HepG2 (cell line): Measurements from ENCODE around the gene PPCS. TPM values are rescaled to one million over a fixed set of nuclear protein-coding genes. Genes with fewer than 3 reads are reported as not detected.

Experiments
- KLF9 ChIP-seq: IDR thresholded peaks from 2 replicates; pipeline ENCODE4 v1.6.1; 2016; ENCODE audit warnings: low read depth
- MTA3 ChIP-seq: sonication (generic); formaldehyde crosslinking; IDR thresholded peaks from 2 replicates; pipeline ENCODE4 v1.4.0; 2020; ENCODE audit warnings: missing genetic modification reagents
- NFE2L2 ChIP-seq: fragments of 150-350 bp; IDR thresholded peaks from 2 replicates; pipeline ENCODE4 v1.6.1; 2014; ENCODE audit warnings: low read length
- ONECUT2 ChIP-seq: sonication (generic); formaldehyde crosslinking; IDR thresholded peaks from 2 replicates; pipeline ENCODE4 v1.4.0; 2020; ENCODE audit warnings: missing genetic modification reagents
- PCBP1 ChIP-seq: fragments of 200-400 bp; formaldehyde crosslinking; IDR thresholded peaks from 2 replicates; pipeline ENCODE4 v1.6.1; 2017; ENCODE audit warnings: mild to moderate bottlenecking, low read depth, low read length, borderline replicate concordance
- SALL2 ChIP-seq: sonication (generic); formaldehyde crosslinking; IDR thresholded peaks from 2 replicates; pipeline ENCODE4 v1.8.1; 2023; ENCODE audit warnings: mild to moderate bottlenecking, missing genetic modification reagents, inconsistent platforms
- SIN3B ChIP-seq: fragments of 150-350 bp; IDR thresholded peaks from 2 replicates; pipeline ENCODE4 v1.6.1; 2014; ENCODE audit warnings: low read length
- ZBTB38 ChIP-seq: sonication (generic); formaldehyde crosslinking; IDR thresholded peaks from 2 replicates; pipeline ENCODE4 v1.5.1; 2020; ENCODE audit warnings: mild to moderate bottlenecking, missing genetic modification reagents
- ZNF10 ChIP-seq: sonication (generic); formaldehyde crosslinking; IDR thresholded peaks from 2 replicates; pipeline ENCODE4 v1.4.0; 2020; ENCODE audit warnings: mild to moderate bottlenecking, low read depth, missing genetic modification reagents, borderline replicate concordance
- ZNF30 ChIP-seq: sonication (generic); formaldehyde crosslinking; IDR thresholded peaks from 2 replicates; pipeline ENCODE4 v1.5.0; 2020; ENCODE audit warnings: mild to moderate bottlenecking, missing genetic modification reagents
- ZNF362 ChIP-seq: sonication (generic); formaldehyde crosslinking; IDR thresholded peaks from 2 replicates; pipeline ENCODE4 v1.4.0; 2020; ENCODE audit warnings: missing genetic modification reagents, mild to moderate bottlenecking, borderline replicate concordance
- ZNF572 ChIP-seq: sonication (generic); formaldehyde crosslinking; IDR thresholded peaks from 2 replicates; pipeline ENCODE4 v1.5.1; 2020; ENCODE audit warnings: mild to moderate bottlenecking, missing genetic modification reagents
- ZNF580 ChIP-seq: IDR thresholded peaks from 2 replicates; pipeline ENCODE4 v1.6.1; 2016; ENCODE audit warnings: low read depth, borderline replicate concordance
- ZNF598 ChIP-seq: sonication (generic); formaldehyde crosslinking; IDR thresholded peaks from 2 replicates; pipeline ENCODE4 v1.5.1; 2020; ENCODE audit warnings: mild to moderate bottlenecking, missing genetic modification reagents, borderline replicate concordance
- ZSCAN20 ChIP-seq: sonication (generic); formaldehyde crosslinking; IDR thresholded peaks from 2 replicates; pipeline ENCODE4 v1.4.0; 2020; ENCODE audit warnings: missing genetic modification reagents, mild to moderate bottlenecking, borderline replicate concordance
- polyA plus RNA-seq, 8 experiments: library from polyadenylated mRNA; depleted of rRNA in 3 of 8; stranded (reverse) in 7 of 8; unstranded in 1 of 8; fragments of >200 nt; fragmentation: Illumina TruSeq in 4 of 8; extraction: Trizol in 4 of 8; gene quantifications; 2 replicates each; pipeline versions ENCODE4 v1.2.1 to v1.2.3, GENCODE V29; 2011 to 2016; ENCODE audit warnings: low read depth in 4 of 8, missing spikeins in 1 of 8, mixed read lengths in 1 of 8; ENCODE audit not compliant: insufficient read depth in 1 of 8
- total RNA-seq, 5 experiments: library from RNA; depleted of rRNA; stranded (reverse); fragments of >200 nt; fragmentation: Illumina TruSeq; extraction: Trizol; gene quantifications; 2 replicates each; pipeline ENCODE4 v1.2.3, GENCODE V29; 2016; ENCODE audit warnings: low read depth in 1 of 5
- TF ChIP-seq, protein P1 (sequence below): sonication (generic); formaldehyde crosslinking; IDR thresholded peaks from 2 replicates; pipeline ENCODE4 v1.5.1; 2020; ENCODE audit warnings: missing genetic modification reagents, mild to moderate bottlenecking, borderline replicate concordance
- TF ChIP-seq, protein P2 (sequence below): sonication (generic); formaldehyde crosslinking; conservative IDR thresholded peaks from 2 replicates; pipeline ENCODE4 v1.4.0; 2020; ENCODE audit warnings: mild to moderate bottlenecking, missing genetic modification reagents, moderate library complexity
- TF ChIP-seq, protein P3 (sequence below): sonication (generic); formaldehyde crosslinking; IDR thresholded peaks from 2 replicates; pipeline ENCODE4 v1.4.0; 2020; ENCODE audit warnings: mild to moderate bottlenecking, missing genetic modification reagents, borderline replicate concordance

The PPCS gene
- total and polyA plus RNA-seq, 2 of the 13 experiments (the other 11 are each of a cell fraction or from before 2014, with no cell fraction given), result 13.4 to 38.9 TPM

DNA sequence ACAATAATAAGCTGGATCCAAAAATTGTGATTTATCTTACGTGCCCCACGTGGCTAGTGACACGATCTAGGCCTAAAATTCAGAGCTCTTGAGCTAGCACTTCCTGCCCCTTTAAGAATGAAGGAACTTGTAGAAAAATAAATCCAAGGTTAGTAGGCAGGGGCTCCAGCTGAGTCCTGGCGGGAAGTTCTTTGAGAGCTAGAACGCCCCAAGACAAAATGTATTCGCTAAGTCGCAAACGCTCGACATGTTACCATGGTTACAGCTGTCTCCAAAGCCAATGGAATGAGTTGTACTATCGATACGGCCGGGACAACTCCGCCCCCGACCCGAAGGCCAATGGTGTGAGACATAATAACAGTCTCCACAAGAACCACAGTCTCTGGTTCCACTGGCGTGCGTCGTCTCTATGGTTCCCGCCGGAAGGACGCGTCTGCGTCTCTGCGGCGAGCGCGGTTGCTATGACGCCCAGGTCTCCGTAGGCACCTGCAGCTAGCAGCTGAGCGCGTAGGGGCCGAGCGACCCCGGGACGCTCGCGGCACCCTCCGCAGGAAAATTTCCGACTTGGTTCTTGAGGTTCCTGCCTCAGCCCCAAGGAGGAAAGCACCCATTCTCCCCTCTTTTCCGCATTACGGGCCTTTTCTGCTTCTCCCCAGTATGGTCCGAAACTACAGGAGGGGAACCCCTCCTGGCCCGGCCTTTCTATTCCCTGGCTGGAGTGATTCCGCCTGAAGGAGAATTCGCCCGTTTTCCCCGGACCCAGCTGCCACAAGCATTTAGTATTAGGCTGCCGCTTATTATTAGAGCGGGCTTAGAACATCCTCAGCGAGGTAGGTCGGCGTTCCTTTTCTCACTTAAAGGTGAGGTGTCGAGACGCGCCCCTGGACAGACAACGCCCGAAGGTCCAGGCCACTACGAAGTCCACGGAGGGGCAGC is 6.8 kb downstream of the PPCS start, which contains the start of gene CCDC30 (continued):
- TF ChIP-seq, protein P1, sequence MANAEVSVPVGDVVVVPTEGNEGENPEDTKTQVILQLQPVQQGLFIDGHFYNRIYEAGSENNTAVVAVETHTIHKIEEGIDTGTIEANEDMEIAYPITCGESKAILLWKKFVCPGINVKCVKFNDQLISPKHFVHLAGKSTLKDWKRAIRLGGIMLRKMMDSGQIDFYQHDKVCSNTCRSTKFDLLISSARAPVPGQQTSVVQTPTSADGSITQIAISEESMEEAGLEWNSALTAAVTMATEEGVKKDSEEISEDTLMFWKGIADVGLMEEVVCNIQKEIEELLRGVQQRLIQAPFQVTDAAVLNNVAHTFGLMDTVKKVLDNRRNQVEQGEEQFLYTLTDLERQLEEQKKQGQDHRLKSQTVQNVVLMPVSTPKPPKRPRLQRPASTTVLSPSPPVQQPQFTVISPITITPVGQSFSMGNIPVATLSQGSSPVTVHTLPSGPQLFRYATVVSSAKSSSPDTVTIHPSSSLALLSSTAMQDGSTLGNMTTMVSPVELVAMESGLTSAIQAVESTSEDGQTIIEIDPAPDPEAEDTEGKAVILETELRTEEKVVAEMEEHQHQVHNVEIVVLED (CRISPR knock-in tag), result peak; percentile 95
- TF ChIP-seq ZBTB38 (no peak), MTA3 (no peak), SIN3B (peak; percentile 64; the same call in 1 of the 2 replicates), ZNF598 (CRISPR knock-in tag) (no peak), ZNF30 (CRISPR knock-in tag) (no peak), SALL2 (no peak), ZNF362 (CRISPR knock-in tag) (no peak), ZNF10 (no peak), KLF9 (CRISPR knock-in tag) (no peak), ONECUT2 (CRISPR knock-in tag) (no peak), PCBP1 (no peak), ZNF580 (CRISPR knock-in tag) (peak; percentile 58; the same call in 1 of the 2 replicates), ZNF572 (no peak), NFE2L2 (no peak), ZSCAN20 (CRISPR knock-in tag) (no peak)
- TF ChIP-seq, protein P2, sequence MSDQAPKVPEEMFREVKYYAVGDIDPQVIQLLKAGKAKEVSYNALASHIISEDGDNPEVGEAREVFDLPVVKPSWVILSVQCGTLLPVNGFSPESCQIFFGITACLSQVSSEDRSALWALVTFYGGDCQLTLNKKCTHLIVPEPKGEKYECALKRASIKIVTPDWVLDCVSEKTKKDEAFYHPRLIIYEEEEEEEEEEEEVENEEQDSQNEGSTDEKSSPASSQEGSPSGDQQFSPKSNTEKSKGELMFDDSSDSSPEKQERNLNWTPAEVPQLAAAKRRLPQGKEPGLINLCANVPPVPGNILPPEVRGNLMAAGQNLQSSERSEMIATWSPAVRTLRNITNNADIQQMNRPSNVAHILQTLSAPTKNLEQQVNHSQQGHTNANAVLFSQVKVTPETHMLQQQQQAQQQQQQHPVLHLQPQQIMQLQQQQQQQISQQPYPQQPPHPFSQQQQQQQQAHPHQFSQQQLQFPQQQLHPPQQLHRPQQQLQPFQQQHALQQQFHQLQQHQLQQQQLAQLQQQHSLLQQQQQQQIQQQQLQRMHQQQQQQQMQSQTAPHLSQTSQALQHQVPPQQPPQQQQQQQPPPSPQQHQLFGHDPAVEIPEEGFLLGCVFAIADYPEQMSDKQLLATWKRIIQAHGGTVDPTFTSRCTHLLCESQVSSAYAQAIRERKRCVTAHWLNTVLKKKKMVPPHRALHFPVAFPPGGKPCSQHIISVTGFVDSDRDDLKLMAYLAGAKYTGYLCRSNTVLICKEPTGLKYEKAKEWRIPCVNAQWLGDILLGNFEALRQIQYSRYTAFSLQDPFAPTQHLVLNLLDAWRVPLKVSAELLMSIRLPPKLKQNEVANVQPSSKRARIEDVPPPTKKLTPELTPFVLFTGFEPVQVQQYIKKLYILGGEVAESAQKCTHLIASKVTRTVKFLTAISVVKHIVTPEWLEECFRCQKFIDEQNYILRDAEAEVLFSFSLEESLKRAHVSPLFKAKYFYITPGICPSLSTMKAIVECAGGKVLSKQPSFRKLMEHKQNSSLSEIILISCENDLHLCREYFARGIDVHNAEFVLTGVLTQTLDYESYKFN (CRISPR knock-in tag), result no peak
- TF ChIP-seq, protein P3, sequence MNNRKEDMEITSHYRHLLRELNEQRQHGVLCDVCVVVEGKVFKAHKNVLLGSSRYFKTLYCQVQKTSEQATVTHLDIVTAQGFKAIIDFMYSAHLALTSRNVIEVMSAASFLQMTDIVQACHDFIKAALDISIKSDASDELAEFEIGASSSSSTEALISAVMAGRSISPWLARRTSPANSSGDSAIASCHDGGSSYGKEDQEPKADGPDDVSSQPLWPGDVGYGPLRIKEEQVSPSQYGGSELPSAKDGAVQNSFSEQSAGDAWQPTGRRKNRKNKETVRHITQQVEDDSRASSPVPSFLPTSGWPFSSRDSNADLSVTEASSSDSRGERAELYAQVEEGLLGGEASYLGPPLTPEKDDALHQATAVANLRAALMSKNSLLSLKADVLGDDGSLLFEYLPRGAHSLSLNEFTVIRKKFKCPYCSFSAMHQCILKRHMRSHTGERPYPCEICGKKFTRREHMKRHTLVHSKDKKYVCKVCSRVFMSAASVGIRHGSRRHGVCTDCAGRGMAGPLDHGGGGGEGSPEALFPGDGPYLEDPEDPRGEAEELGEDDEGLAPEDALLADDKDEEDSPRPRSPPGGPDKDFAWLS (CRISPR knock-in tag), result no peak
